Activated B cell treated with CpG ODN at 0.5 μM for 24 hours (primary cell): ENCODE measurements around the gene CNMD. TPM values are rescaled to one million over a fixed set of nuclear protein-coding genes. Genes with fewer than 3 reads are reported as not detected.

Source experiments
- ATAC-seq: fragments of 200-7000 bp; cut with Tn5 transposase; one replicate; pipeline ENCODE4 v1.10.0; 2021; ENCODE audit warnings: low read depth, mild to moderate bottlenecking, moderate library complexity
- CTCF ChIA-PET: fragments of 350-600 bp; sonication (Branson Sonifier 250); formaldehyde crosslinking; loops from one replicate; lab custom pipeline; 2021; ENCODE audit warnings: antibody characterized with exemption; lab: Charles Lee
- POLR2A ChIA-PET: fragments of 350-600 bp; sonication (Branson Sonifier 250); formaldehyde crosslinking; loops from one replicate; lab custom pipeline; 2021; ENCODE audit warnings: antibody characterized with exemption; lab: Charles Lee
- DNase-seq: peaks from one replicate; pipeline ENCODE4 v3.0.0; 2022
- H3K27ac Mint-ChIP-seq: one replicate; pipeline ENCODE4 v1.8.0; 2020; ENCODE audit warnings: mixed read lengths
- H3K27me3 Mint-ChIP-seq: one replicate; pipeline ENCODE4 v1.8.0; 2021; ENCODE audit warnings: mixed read lengths
- H3K36me3 Mint-ChIP-seq: one replicate; pipeline ENCODE4 v1.8.0; 2021; ENCODE audit warnings: low read depth, mixed read lengths
- H3K4me1 Mint-ChIP-seq: one replicate; pipeline ENCODE4 v1.8.0; 2021; ENCODE audit warnings: mixed read lengths
- H3K4me3 Mint-ChIP-seq: one replicate; pipeline ENCODE4 v1.8.0; 2020; ENCODE audit warnings: mild to moderate bottlenecking, mixed read lengths
- H3K9me3 Mint-ChIP-seq: one replicate; pipeline ENCODE4 v1.8.0; 2020; ENCODE audit warnings: mixed read lengths
- intact Hi-C: fragments of 100-400 bp; cut with micrococcal nuclease; formaldehyde crosslinking; loops from one replicate; pipeline ENCODE4 v1.15.1; 2024
- total RNA-seq: library from RNA; stranded (reverse); gene quantifications from 2 replicates; pipeline ENCODE4 v1.2.3, GENCODE V29; 2022
- TF ChIP-seq, protein P1 (sequence below): fragments of 200-600 bp; IDR thresholded peaks from one replicate; pipeline ENCODE4 v1.8.0; 2022; ENCODE audit warnings: antibody characterized with exemption, mild to moderate bottlenecking

CNMD gene
- total RNA-seq, 1 donor from 2014 or later = not detected

DNA sequence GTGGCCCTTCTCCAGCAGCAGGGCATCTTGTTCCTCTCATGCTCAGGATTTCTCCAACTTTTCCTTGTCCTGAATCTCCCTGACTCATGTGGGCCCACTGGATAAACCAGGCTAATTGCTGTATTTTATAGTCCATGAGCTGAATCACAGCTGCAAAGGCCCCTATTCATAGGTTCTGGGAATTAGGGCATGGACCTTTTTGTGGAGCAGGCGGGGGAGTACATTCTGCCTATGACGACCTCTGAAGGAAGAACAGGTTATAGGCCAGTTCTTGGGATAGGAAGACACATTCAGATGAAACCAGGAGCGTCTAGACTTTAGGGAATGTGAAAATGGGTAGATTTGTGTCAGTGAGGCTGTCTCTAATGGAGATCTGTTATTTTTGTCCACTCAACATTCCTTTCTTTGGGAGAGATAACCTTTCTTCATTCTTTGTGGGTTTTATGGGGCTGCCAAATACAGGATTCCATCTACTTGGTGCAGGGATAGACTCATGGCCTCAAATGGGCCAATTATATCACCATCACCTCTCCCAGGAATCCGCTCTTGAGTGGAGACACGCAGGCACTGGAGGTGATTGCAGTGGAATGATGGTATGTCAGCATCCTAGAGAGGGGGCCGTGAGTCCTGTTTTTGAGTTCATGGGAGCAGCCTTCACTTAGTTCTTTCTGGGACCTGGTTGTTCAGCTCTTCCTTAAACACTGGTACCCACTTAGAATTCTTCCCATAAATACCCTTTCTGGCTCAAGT lies 45.1 kb upstream of the CNMD start:
- CTCF ChIA-PET = no interaction called here
- no peak for DNase-seq
- Mint-ChIP-seq H3K27ac (no peak overlapping the region), H3K27me3 (peaks cover 13% of the 10 kb centered on the region), H3K36me3 (no peaks in the 10 kb centered on the region), H3K4me1 (no peaks in the 10 kb centered on the region), H3K9me3 (no peaks in the 10 kb centered on the region), H3K4me3 (no peak overlapping the region)
- POLR2A ChIA-PET = no interaction called here
- TF ChIP-seq, protein P1, sequence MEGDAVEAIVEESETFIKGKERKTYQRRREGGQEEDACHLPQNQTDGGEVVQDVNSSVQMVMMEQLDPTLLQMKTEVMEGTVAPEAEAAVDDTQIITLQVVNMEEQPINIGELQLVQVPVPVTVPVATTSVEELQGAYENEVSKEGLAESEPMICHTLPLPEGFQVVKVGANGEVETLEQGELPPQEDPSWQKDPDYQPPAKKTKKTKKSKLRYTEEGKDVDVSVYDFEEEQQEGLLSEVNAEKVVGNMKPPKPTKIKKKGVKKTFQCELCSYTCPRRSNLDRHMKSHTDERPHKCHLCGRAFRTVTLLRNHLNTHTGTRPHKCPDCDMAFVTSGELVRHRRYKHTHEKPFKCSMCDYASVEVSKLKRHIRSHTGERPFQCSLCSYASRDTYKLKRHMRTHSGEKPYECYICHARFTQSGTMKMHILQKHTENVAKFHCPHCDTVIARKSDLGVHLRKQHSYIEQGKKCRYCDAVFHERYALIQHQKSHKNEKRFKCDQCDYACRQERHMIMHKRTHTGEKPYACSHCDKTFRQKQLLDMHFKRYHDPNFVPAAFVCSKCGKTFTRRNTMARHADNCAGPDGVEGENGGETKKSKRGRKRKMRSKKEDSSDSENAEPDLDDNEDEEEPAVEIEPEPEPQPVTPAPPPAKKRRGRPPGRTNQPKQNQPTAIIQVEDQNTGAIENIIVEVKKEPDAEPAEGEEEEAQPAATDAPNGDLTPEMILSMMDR = no peak
- ATAC-seq = no peak
- intact Hi-C loops = no loop called here

DNA sequence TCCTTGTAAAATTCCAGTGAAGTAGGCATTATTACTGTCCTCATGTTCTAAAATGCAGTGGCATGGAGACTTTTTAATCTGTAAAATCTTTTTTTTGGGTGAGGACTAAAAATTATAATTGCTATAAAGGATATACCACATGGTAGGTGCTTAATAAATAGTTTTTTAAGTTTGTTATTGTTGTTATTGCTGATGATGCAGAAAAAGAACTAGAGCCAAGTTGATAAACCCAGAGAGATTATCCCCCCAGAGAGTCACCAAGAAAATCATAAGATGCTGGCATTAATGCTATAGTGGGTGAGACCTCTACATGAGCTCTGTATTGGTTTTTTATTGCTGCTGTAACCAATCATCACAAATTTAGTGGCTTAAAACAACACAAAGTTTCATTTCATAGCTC lies 44.3 kb upstream of the CNMD start:
- no peaks in the 10 kb centered on the region for H3K36me3 Mint-ChIP-seq
- H3K4me3 Mint-ChIP-seq = no peak overlapping the region
- TF ChIP-seq, protein P1 = no peak
- ChIA-PET POLR2A (no interaction called here), CTCF (no interaction called here)
- no peaks in the 10 kb centered on the region for H3K9me3 Mint-ChIP-seq
- peaks cover 15% of the 10 kb centered on the region for H3K27me3 Mint-ChIP-seq
- H3K27ac Mint-ChIP-seq = no peak overlapping the region
- no peaks in the 10 kb centered on the region for H3K4me1 Mint-ChIP-seq
- no peak for ATAC-seq
- DNase-seq = no peak
- intact Hi-C loops = no loop called here

DNA sequence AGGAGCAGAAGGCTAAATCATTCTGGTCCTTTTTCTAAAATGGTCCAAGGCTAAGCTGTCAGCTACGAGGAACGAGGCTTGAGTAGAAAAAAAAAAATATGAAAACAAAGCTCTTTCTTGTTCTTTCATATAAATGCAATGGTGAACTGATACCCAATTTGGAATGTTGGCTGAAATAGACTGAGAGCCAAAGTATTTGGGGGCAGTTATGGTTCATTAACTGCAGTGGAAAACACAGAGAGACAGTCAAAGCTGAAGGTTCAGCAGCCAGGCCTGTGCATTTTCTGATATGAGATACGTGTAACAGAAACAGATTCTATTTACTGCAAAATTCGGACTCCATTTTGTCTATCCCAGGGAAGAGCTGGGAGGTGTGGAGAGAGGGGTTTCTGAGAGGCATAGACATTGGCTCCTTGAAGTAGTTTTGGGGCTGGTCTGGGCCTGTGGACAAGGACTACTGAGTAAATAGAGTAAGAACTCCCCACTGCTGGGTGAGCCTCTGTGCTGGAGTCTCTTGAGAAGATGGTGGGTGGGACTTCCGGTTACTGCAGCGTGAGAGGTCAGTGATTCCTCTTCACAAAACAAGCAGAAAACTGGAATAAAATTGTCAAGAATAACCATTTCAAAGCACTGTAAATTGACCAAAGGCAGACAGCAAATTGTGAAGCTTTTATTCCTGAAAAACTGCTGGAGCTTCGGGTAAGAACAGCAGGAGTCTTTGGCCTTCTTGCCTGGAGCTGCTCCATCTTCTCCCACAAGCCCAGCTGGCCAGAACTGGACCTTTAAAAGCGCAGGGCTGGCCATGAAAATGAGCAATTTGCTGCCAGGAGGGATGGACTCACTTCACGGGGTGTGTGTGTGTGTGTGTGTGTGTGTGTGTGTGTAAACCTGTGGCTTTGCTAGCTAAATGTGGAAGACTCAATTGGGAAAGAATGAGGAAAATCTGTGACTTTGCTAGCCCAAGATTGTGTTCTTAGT lies 43.1 kb upstream of the CNMD start:
- Mint-ChIP-seq H3K4me3 (no peak overlapping the region), H3K27me3 (peaks cover 10% of the 10 kb centered on the region), H3K4me1 (no peaks in the 10 kb centered on the region), H3K9me3 (no peaks in the 10 kb centered on the region), H3K36me3 (no peaks in the 10 kb centered on the region), H3K27ac (no peak overlapping the region)
- DNase-seq (no peak), ATAC-seq (no peak)
- intact Hi-C loops = no loop called here
- POLR2A ChIA-PET = no interaction called here
- TF ChIP-seq, protein P1 = no peak
- CTCF ChIA-PET = no interaction called here

DNA sequence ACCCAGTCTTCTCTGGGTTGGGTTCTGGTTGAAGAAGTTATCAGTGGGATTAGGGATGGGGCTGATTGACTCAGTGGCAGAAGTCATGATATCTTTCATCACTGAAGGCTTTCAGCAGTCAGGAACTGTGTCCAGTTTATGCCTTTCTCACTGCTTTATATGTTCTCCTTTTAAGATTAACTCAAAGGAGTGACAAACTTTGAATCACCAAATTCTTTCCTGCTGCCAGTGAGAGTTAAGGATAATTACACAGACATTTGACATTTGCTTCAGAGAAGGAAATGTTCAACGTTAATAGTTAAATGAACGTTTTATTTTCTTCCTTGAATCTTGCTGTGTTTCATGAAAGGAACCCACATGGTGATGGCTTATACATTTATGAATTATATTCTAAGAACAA lies 41.0 kb upstream of the CNMD start:
- TF ChIP-seq, protein P1 = no peak
- no peak for DNase-seq
- no peak for ATAC-seq
- peaks cover 7% of the 10 kb centered on the region for H3K27me3 Mint-ChIP-seq
- H3K4me1 Mint-ChIP-seq = no peaks in the 10 kb centered on the region
- ChIA-PET POLR2A (no interaction called here), CTCF (no interaction called here)
- H3K9me3 Mint-ChIP-seq = no peaks in the 10 kb centered on the region
- H3K27ac Mint-ChIP-seq = no peak overlapping the region
- intact Hi-C loops = no loop called here
- no peaks in the 10 kb centered on the region for H3K36me3 Mint-ChIP-seq
- H3K4me3 Mint-ChIP-seq = no peak overlapping the region

DNA sequence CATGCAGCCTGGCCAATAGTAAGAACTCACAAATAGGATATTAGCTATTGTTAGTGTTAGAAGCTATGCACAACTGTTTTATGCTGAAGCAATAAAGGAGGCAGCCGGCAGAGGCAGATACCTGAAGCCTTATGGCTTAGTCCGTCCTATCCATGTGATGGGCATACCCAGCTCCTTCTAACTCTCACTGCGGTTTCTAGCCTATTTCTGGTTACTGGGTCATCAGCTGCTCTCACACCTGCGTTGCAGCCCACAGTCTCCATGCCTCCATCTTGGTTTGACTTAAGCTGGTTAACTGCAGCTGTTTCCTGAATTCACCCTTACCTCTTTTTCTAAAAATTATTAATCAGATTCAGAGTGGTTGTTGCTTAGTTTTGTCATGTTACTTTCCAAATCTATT lies 40.5 kb upstream of the CNMD start:
- no peak overlapping the region for H3K4me3 Mint-ChIP-seq
- no peaks in the 10 kb centered on the region for H3K9me3 Mint-ChIP-seq
- DNase-seq = no peak
- H3K36me3 Mint-ChIP-seq = no peaks in the 10 kb centered on the region
- TF ChIP-seq, protein P1 = no peak
- peaks cover 7% of the 10 kb centered on the region for H3K27me3 Mint-ChIP-seq
- ChIA-PET POLR2A (no interaction called here), CTCF (no interaction called here)
- no peaks in the 10 kb centered on the region for H3K4me1 Mint-ChIP-seq
- intact Hi-C loops = no loop called here
- no peak for ATAC-seq
- no peak overlapping the region for H3K27ac Mint-ChIP-seq
